PFSK-1 (cell line): ENCODE measurements around the gene PSMA6.

Experiments used
- FOXP2 ChIP-seq: optimal IDR thresholded peaks from 2 replicates; pipeline ENCODE3; 2011; ENCODE audit warnings: borderline replicate concordance, control low read depth, inconsistent platforms; ENCODE audit not compliant: insufficient read depth; ENCODE audit errors: extremely low read length, extremely low read depth
- POLR2AphosphoS5 ChIP-seq: IDR thresholded peaks from 2 replicates; pipeline ENCODE4 v1.6.1; 2012; ENCODE audit warnings: low read depth, mild to moderate bottlenecking, control low read depth, low read length, moderate library complexity
- SIN3A ChIP-seq: IDR thresholded peaks from 2 replicates; pipeline ENCODE4 v1.6.1; 2012; ENCODE audit warnings: mild to moderate bottlenecking, low read length, moderate library complexity, borderline replicate concordance; ENCODE audit not compliant: insufficient read depth
- TAF1 ChIP-seq: IDR thresholded peaks from 2 replicates; pipeline ENCODE4 v1.6.1; 2012; ENCODE audit warnings: low read length, control low read depth, borderline replicate concordance; ENCODE audit not compliant: insufficient read depth
- TF ChIP-seq, protein P1 (sequence below), 2 experiments: IDR thresholded peaks; 2 replicates each; pipeline versions ENCODE4 v1.6.1 to v1.8.0; 2011 to 2012; ENCODE audit warnings: low read depth in 2 of 2, low read length in 2 of 2, control low read depth in 1 of 2, inconsistent platforms in 1 of 2, mild to moderate bottlenecking in 1 of 2, moderate library complexity in 1 of 2; ENCODE audit not compliant: insufficient read depth in 1 of 2

The PSMA6 gene

GRCh38 chr14:35255711-35256110, 36.5 kb upstream of the PSMA6 start:
- TF ChIP-seq, protein P1, sequence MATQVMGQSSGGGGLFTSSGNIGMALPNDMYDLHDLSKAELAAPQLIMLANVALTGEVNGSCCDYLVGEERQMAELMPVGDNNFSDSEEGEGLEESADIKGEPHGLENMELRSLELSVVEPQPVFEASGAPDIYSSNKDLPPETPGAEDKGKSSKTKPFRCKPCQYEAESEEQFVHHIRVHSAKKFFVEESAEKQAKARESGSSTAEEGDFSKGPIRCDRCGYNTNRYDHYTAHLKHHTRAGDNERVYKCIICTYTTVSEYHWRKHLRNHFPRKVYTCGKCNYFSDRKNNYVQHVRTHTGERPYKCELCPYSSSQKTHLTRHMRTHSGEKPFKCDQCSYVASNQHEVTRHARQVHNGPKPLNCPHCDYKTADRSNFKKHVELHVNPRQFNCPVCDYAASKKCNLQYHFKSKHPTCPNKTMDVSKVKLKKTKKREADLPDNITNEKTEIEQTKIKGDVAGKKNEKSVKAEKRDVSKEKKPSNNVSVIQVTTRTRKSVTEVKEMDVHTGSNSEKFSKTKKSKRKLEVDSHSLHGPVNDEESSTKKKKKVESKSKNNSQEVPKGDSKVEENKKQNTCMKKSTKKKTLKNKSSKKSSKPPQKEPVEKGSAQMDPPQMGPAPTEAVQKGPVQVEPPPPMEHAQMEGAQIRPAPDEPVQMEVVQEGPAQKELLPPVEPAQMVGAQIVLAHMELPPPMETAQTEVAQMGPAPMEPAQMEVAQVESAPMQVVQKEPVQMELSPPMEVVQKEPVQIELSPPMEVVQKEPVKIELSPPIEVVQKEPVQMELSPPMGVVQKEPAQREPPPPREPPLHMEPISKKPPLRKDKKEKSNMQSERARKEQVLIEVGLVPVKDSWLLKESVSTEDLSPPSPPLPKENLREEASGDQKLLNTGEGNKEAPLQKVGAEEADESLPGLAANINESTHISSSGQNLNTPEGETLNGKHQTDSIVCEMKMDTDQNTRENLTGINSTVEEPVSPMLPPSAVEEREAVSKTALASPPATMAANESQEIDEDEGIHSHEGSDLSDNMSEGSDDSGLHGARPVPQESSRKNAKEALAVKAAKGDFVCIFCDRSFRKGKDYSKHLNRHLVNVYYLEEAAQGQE (IDR thresholded peaks at IDR 0.05; ENCODE audit: insufficient read depth in 1 of 2, low read depth in 2 of 2, low read length in 2 of 2) = no peak
- no peak for TF ChIP-seq FOXP2
- TF ChIP-seq TAF1 = no peak
- TF ChIP-seq POLR2AphosphoS5 = no peak
- no peak for TF ChIP-seq SIN3A

GRCh38 chr14:35257809-35258208, 34.4 kb upstream of the PSMA6 start:
- no peak for TF ChIP-seq TAF1
- TF ChIP-seq, protein P1 (IDR thresholded peaks at IDR 0.05; ENCODE audit: insufficient read depth in 1 of 2, low read depth in 2 of 2, low read length in 2 of 2) = no peak
- TF ChIP-seq POLR2AphosphoS5 = no peak
- TF ChIP-seq SIN3A = no peak
- TF ChIP-seq FOXP2 = no peak

- TF ChIP-seq POLR2AphosphoS5 (no peak), FOXP2 (no peak), TAF1 (no peak), SIN3A (no peak)
- TF ChIP-seq, protein P1 (IDR thresholded peaks at IDR 0.05; ENCODE audit: insufficient read depth in 1 of 2, low read depth in 2 of 2, low read length in 2 of 2) = no peak
Observed at GRCh38 chr14:35258420-35258819, 33.8 kb upstream of the PSMA6 start.

GRCh38 chr14:35261774-35262173, 30.4 kb upstream of the PSMA6 start:
- TF ChIP-seq POLR2AphosphoS5 (no peak), SIN3A (no peak), TAF1 (no peak), FOXP2 (no peak)
- TF ChIP-seq, protein P1 (IDR thresholded peaks at IDR 0.05; ENCODE audit: insufficient read depth in 1 of 2, low read depth in 2 of 2, low read length in 2 of 2) = no peak

- TF ChIP-seq FOXP2 (no peak), TAF1 (no peak), POLR2AphosphoS5 (no peak)
Observed at GRCh38 chr14:35262436-35262835, 29.7 kb upstream of the PSMA6 start.
